Parathyroid adenoma (tissue), 2 donors: ENCODE measurements around the gene MED27.

ENCODE experiments used
- H2AFZ ChIP-seq: fragments of 300-600 bp; sonication (generic); one replicate; pipeline ENCODE4 v1.7.0; 2017; ENCODE audit warnings: antibody characterized with exemption, mild to moderate bottlenecking
- H3K27ac ChIP-seq: fragments of 300-600 bp; sonication (generic); one replicate; pipeline ENCODE4 v1.7.0; 2017
- H3K27me3 ChIP-seq: fragments of 300-600 bp; sonication (generic); one replicate; pipeline ENCODE4 v1.7.0; 2017; ENCODE audit warnings: low read length; ENCODE audit not compliant: control insufficient read depth, insufficient read depth
- H3K36me3 ChIP-seq: fragments of 300-600 bp; sonication (generic); one replicate; pipeline ENCODE4 v1.7.0; 2017; ENCODE audit warnings: low read length; ENCODE audit not compliant: control insufficient read depth, insufficient read depth
- H3K4me1 ChIP-seq: fragments of 300-600 bp; sonication (generic); one replicate; pipeline ENCODE4 v1.7.0; 2017; ENCODE audit warnings: control low read depth
- H3K4me2 ChIP-seq: fragments of 300-600 bp; sonication (generic); one replicate; pipeline ENCODE4 v1.7.0; 2017; ENCODE audit warnings: low read length
- H3K4me3 ChIP-seq: fragments of 300-600 bp; sonication (generic); one replicate; pipeline ENCODE4 v1.7.0; 2017; ENCODE audit warnings: low read depth, low read length
- H3K79me2 ChIP-seq: fragments of 300-600 bp; sonication (generic); one replicate; pipeline ENCODE4 v1.7.0; 2017; ENCODE audit warnings: control low read depth
- H3K9ac ChIP-seq: fragments of 300-600 bp; sonication (generic); one replicate; pipeline ENCODE4 v1.7.0; 2017; ENCODE audit warnings: mild to moderate bottlenecking
- H3K9me3 ChIP-seq: fragments of 300-600 bp; sonication (generic); one replicate; pipeline ENCODE4 v1.7.0; 2017; ENCODE audit warnings: low read length; ENCODE audit not compliant: control insufficient read depth
- CTCF ChIP-seq: fragments of 300-600 bp; sonication (generic); IDR thresholded peaks from one replicate; pipeline ENCODE4 v1.7.0; 2017; ENCODE audit warnings: antibody characterized with exemption, mild to moderate bottlenecking
- donor health status: primary hyperparathyroidism.

MED27 gene

GRCh38 chr9:131976157-131977108, 103.2 kb downstream of the MED27 start:
- Histone ChIP-seq H3K36me3 (no peaks in the 10 kb centered on the region), H3K79me2 (no peaks in the 10 kb centered on the region), H3K9me3 (no peaks in the 10 kb centered on the region), H3K9ac (no peak overlapping the region), H3K4me1 (peaks cover 2% of the 10 kb centered on the region), H3K4me3 (no peak overlapping the region), H3K27ac (no peak overlapping the region), H2AFZ (no peak overlapping the region), H3K27me3 (no peaks in the 10 kb centered on the region), H3K4me2 (no peak overlapping the region)
- no peak for TF ChIP-seq CTCF

- Histone ChIP-seq H3K4me3 (no peak overlapping the region), H3K27me3 (no peaks in the 10 kb centered on the region), H3K4me2 (no peak overlapping the region), H3K79me2 (no peaks in the 10 kb centered on the region), H2AFZ (no peak overlapping the region), H3K27ac (no peak overlapping the region), H3K4me1 (peaks cover 2% of the 10 kb centered on the region), H3K9me3 (no peaks in the 10 kb centered on the region), H3K36me3 (no peaks in the 10 kb centered on the region), H3K9ac (no peak overlapping the region)
- no peak for TF ChIP-seq CTCF
Measured at GRCh38 chr9:131972889-131973288, 106.8 kb downstream of the MED27 start.

- Histone ChIP-seq H3K36me3 (no peaks in the 10 kb centered on the region), H3K4me2 (no peak overlapping the region), H3K9ac (no peak overlapping the region), H3K4me1 (peaks cover 2% of the 10 kb centered on the region), H3K27ac (no peak overlapping the region), H3K27me3 (no peaks in the 10 kb centered on the region), H2AFZ (no peak overlapping the region), H3K9me3 (no peaks in the 10 kb centered on the region), H3K79me2 (no peaks in the 10 kb centered on the region), H3K4me3 (no peak overlapping the region)
- no peak for TF ChIP-seq CTCF
Measured at GRCh38 chr9:131971482-131972074, 108.1 kb downstream of the MED27 start.

- Histone ChIP-seq H3K4me1 (peaks cover 2% of the 10 kb centered on the region), H3K9me3 (no peaks in the 10 kb centered on the region), H3K9ac (no peak overlapping the region), H3K27me3 (no peaks in the 10 kb centered on the region), H3K79me2 (no peaks in the 10 kb centered on the region), H2AFZ (no peak overlapping the region), H3K4me2 (no peak overlapping the region), H3K4me3 (no peak overlapping the region), H3K36me3 (no peaks in the 10 kb centered on the region), H3K27ac (no peak overlapping the region)
- TF ChIP-seq CTCF, result no peak
Measured at GRCh38 chr9:131969469-131969989, 110.1 kb downstream of the MED27 start.
